Myocyte (in vitro differentiated cells): ENCODE results near the gene HINT3. TPM values are rescaled to one million over a fixed set of nuclear protein-coding genes. Genes with fewer than 3 reads are reported as not detected.
"Not testable (repeated sequence)": the region's sequence is repeated elsewhere in the genome, so short reads cannot be mapped to it uniquely, and the experiment has no call there.

ENCODE experiments used
- DNase-seq: peaks from one replicate; pipeline ENCODE4 v3.0.0-alpha.2; 2012; ENCODE audit warnings: low read depth
- total RNA-seq: library from RNA; depleted of rRNA; stranded (reverse); fragments of >200 nt; gene quantifications from 2 replicates; pipeline ENCODE4 v1.2.3, GENCODE V29; 2014

HINT3 gene
- total RNA-seq, 1 donor from 2014 or later = 48.9 TPM

GRCh38 chr6:125939791-125940190, 16.8 kb upstream of the HINT3 start:
- DNase-seq = no peak

GRCh38 chr6:125940247-125941041, 16.1 kb upstream of the HINT3 start:
- no peak for DNase-seq

- no peak for DNase-seq
Measured at GRCh38 chr6:125942672-125943527, 13.7 kb upstream of the HINT3 start.

- no peak for DNase-seq
Measured at GRCh38 chr6:125943528-125944433, 12.8 kb upstream of the HINT3 start.

GRCh38 chr6:125944434-125944816, 12.1 kb upstream of the HINT3 start:
- DNase-seq = peak; percentile 53

- DNase-seq = no peak
Measured at GRCh38 chr6:125944896-125945295, 11.7 kb upstream of the HINT3 start.

GRCh38 chr6:125945378-125946141, 11.0 kb upstream of the HINT3 start:
- no peak for DNase-seq

- peak; percentile 31 for DNase-seq
Measured at GRCh38 chr6:125947615-125948014, 9.0 kb upstream of the HINT3 start.

- DNase-seq = no peak
Measured at GRCh38 chr6:125948455-125948854, 8.1 kb upstream of the HINT3 start.

GRCh38 chr6:125949069-125949468, 7.5 kb upstream of the HINT3 start:
- DNase-seq = no peak

- DNase-seq = no peak
Measured at GRCh38 chr6:125950293-125950692, 6.3 kb upstream of the HINT3 start.

GRCh38 chr6:125950716-125951115, 5.9 kb upstream of the HINT3 start:
- not testable (repeated sequence) for DNase-seq

GRCh38 chr6:125951323-125951722, 5.2 kb upstream of the HINT3 start:
- DNase-seq = no peak

GRCh38 chr6:125952764-125953501, 3.6 kb upstream of the HINT3 start:
- no peak for DNase-seq

- DNase-seq = no peak
Measured at GRCh38 chr6:125953502-125953875, 3.1 kb upstream of the HINT3 start.

GRCh38 chr6:125954735-125955339, 1.7 kb upstream of the HINT3 start:
- DNase-seq = no peak

GRCh38 chr6:125955973-125956372, 597 bp upstream of the HINT3 start:
- DNase-seq = no peak

GRCh38 chr6:125957391-125957693, 772 bp downstream of the HINT3 start:
- DNase-seq = no peak

GRCh38 chr6:125957845-125958244, 1.3 kb downstream of the HINT3 start:
- peak; percentile 25 for DNase-seq

GRCh38 chr6:125959041-125959440, 2.5 kb downstream of the HINT3 start:
- no peak for DNase-seq
